Astrocyte of the spinal cord (primary cell): ENCODE measurements around the gene APBB2.

Source experiments
- DNase-seq: peaks from one replicate; pipeline ENCODE4 v3.0.0; 2011; ENCODE audit warnings: low read depth, low spot score
- H3K4me3 ChIP-seq: 2 replicates; pipeline ENCODE4 v1.5.1; 2011; ENCODE audit warnings: low read depth, mild to moderate bottlenecking, low read length, moderate library complexity
- CTCF ChIP-seq: IDR thresholded peaks from 2 replicates; pipeline ENCODE4 v1.5.1; 2012; ENCODE audit warnings: low read depth, mild to moderate bottlenecking, low read length, inconsistent platforms
- in situ Hi-C: cut with HindIII; loops from 2 replicates; pipeline ENCODE4 v1.10.0; 2017; ENCODE audit warnings: low sequenced_read_pairs

The APBB2 gene

GRCh38 chr4:40960941-40961340 is 253.4 kb downstream of the APBB2 start:
- in situ Hi-C loops, result no loop called here
- TF ChIP-seq CTCF, result no peak
- DNase-seq, result no peak
- H3K4me3 ChIP-seq, result no peak overlapping the region

- no peak overlapping the region for H3K4me3 ChIP-seq
- no peak for DNase-seq
- in situ Hi-C loops, result no loop called here
- no peak for TF ChIP-seq CTCF
Measured at GRCh38 chr4:40957281-40957680, 257.1 kb downstream of the APBB2 start.

GRCh38 chr4:40956721-40957255 is 257.6 kb downstream of the APBB2 start:
- H3K4me3 ChIP-seq, result no peak overlapping the region
- no peak for TF ChIP-seq CTCF
- DNase-seq, result no peak
- in situ Hi-C loops, result no loop called here

GRCh38 chr4:40954088-40954668 is 260.2 kb downstream of the APBB2 start:
- DNase-seq, result no peak
- no peak for TF ChIP-seq CTCF
- H3K4me3 ChIP-seq, result no peak overlapping the region
- in situ Hi-C loops, result no loop called here

- no peak for DNase-seq
- in situ Hi-C loops, result no loop called here
- no peak for TF ChIP-seq CTCF
- H3K4me3 ChIP-seq, result no peak overlapping the region
Measured at GRCh38 chr4:40953283-40954087, 260.9 kb downstream of the APBB2 start.

GRCh38 chr4:40952672-40953071 is 261.7 kb downstream of the APBB2 start:
- TF ChIP-seq CTCF, result no peak
- in situ Hi-C loops, result no loop called here
- DNase-seq, result no peak
- no peak overlapping the region for H3K4me3 ChIP-seq
